ENCODE results near the gene XRCC3. TPM values are rescaled to one million over a fixed set of nuclear protein-coding genes. Genes with fewer than 3 reads are reported as not detected.

Gene XRCC3
- total RNA-seq, 1 donor from 2014 or later: 5.6 TPM

- Histone ChIP-seq H3K4me3 (no peak overlapping the region), H3K9me3 (no peaks in the 10 kb centered on the region), H3K4me1 (no peaks in the 10 kb centered on the region), H3K36me3 (peaks cover 57% of the 10 kb centered on the region), H3K27me3 (no peaks in the 10 kb centered on the region), H3K27ac (no peak overlapping the region)
- no peak for DNase-seq
- intact Hi-C loops (cut with DNase I): no loop called here
- peak; percentile 16 for TF ChIP-seq CTCF (IDR thresholded peaks at IDR 0.05)
- ATAC-seq: no peak
Observed at GRCh38 chr14:103730490-103731035, 15.3 kb upstream of the XRCC3 start.

- no peak for ATAC-seq
Observed at GRCh38 chr14:103729496-103730448, 14.5 kb upstream of the XRCC3 start.

GRCh38 chr14:103728721-103729120 lies 13.5 kb upstream of the XRCC3 start:
- no peaks in the 10 kb centered on the region for H3K27me3 ChIP-seq
- no peak for ATAC-seq
- no peak overlapping the region for H3K4me3 ChIP-seq
- TF ChIP-seq CTCF (IDR thresholded peaks at IDR 0.05): peak; percentile 4
- H3K36me3 ChIP-seq: peaks cover 39% of the 10 kb centered on the region
- intact Hi-C loops (cut with DNase I): no loop called here
- no peak overlapping the region for H3K27ac ChIP-seq
- H3K4me1 ChIP-seq: peaks cover 8% of the 10 kb centered on the region
- H3K9me3 ChIP-seq: no peaks in the 10 kb centered on the region
- DNase-seq: no peak

More at GRCh38 chr14:103729496-103730448, 14.5 kb upstream of the XRCC3 start:
- Histone ChIP-seq H3K27me3 (no peaks in the 10 kb centered on the region), H3K4me3 (no peak overlapping the region), H3K4me1 (no peaks in the 10 kb centered on the region), H3K9me3 (no peaks in the 10 kb centered on the region), H3K27ac (no peak overlapping the region), H3K36me3 (peaks cover 49% of the 10 kb centered on the region)
- no peak for TF ChIP-seq CTCF (IDR thresholded peaks at IDR 0.05)
- intact Hi-C loops (cut with DNase I): no loop called here
- no peak for DNase-seq

- no peak for DNase-seq
- intact Hi-C loops (cut with DNase I): no loop called here
- H3K9me3 ChIP-seq: no peaks in the 10 kb centered on the region
- H3K27ac ChIP-seq: no peak overlapping the region
- H3K36me3 ChIP-seq: peaks cover 34% of the 10 kb centered on the region
- H3K4me3 ChIP-seq: no peak overlapping the region
- no peak for ATAC-seq
- H3K4me1 ChIP-seq: peaks cover 14% of the 10 kb centered on the region
- no peaks in the 10 kb centered on the region for H3K27me3 ChIP-seq
- no peak for TF ChIP-seq CTCF (IDR thresholded peaks at IDR 0.05)
Observed at GRCh38 chr14:103728141-103728540, 12.9 kb upstream of the XRCC3 start.

- peaks cover 27% of the 10 kb centered on the region for H3K36me3 ChIP-seq
- H3K27ac ChIP-seq: no peak overlapping the region
- ATAC-seq: peak; percentile 74
- no peaks in the 10 kb centered on the region for H3K27me3 ChIP-seq
- TF ChIP-seq CTCF (IDR thresholded peaks at IDR 0.05): peak; percentile 14
- H3K9me3 ChIP-seq: no peaks in the 10 kb centered on the region
- intact Hi-C loops (cut with DNase I): no loop called here
- H3K4me3 ChIP-seq: no peak overlapping the region
- H3K4me1 ChIP-seq: peaks cover 18% of the 10 kb centered on the region
- peak; percentile 84 for DNase-seq
Observed at GRCh38 chr14:103727313-103727980, 12.2 kb upstream of the XRCC3 start.
